NCI-H2196 (cell line): Measurements from ENCODE around the gene SIRT1.
"Not testable (repeated sequence)": the region's sequence is repeated elsewhere in the genome, so short reads cannot be mapped to it uniquely, and the experiment has no call there.

Experiments
- DNase-seq: peaks from one replicate; lab custom pipeline; 2025; ENCODE audit not compliant: unreplicated experiment; lab: John Stamatoyannopoulos, UW

SIRT1 gene

DNA sequence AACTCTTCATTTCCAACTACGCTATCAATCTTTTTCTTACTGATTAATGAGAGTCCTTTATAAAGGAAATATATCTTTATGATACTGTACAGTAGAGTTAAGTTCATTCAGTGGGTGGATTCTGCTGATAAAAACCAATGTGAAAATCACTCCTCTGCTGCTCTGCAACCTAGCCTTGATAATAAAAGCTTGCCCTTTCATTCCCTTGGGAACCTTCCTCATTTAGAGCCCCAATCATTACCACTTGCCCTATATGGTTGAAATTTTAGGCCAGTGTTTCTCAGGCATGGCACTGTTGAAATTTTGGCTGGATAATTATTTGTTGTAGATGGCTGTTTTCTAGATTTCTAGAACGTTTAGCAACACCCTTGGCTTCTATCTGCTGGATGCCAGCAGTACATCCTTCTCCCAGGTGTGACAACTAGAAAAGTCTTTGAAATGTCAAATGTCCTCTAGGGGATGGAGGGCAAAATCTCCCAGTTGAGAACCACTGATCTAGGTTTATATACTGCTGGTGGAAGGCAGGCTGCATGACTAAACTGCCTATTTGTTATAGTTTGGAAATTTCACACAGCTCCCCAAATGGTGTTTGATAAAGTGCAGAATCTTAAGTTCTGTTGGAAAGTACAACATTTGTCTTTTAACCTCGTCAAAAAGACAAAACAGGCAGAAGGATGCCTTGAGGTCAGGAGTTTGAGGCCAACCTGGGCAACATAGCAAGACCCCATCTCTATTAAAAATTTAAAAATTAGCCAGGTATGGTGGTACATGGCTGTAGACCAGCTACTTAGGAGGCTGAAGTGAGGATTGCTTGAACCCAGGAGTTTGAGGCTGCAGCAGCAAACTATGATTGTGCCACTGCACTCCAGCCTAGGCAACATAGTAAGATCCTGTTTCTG is 8.9 kb upstream of the SIRT1 start:
- DNase-seq = no peak

DNA sequence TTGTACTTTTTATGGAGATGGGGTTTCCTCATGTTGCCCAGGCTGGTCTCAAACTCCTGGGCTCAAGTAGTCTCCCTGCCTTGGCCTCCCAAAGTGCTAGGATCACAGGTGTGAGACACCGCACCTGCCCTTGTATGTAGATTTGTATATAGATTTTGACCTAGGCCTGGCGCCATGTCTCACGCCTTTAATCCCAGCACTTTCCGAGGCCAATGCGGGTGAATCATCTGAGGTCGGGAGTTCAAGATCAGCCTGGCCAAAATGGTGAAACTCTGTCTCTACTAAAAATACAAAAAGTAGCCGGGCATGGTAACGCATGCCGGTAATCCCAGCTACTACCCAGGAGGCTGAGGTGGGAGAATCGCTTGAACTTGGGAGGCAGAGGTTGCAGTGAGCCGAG is 7.0 kb upstream of the SIRT1 start:
- not testable (repeated sequence) for DNase-seq

DNA sequence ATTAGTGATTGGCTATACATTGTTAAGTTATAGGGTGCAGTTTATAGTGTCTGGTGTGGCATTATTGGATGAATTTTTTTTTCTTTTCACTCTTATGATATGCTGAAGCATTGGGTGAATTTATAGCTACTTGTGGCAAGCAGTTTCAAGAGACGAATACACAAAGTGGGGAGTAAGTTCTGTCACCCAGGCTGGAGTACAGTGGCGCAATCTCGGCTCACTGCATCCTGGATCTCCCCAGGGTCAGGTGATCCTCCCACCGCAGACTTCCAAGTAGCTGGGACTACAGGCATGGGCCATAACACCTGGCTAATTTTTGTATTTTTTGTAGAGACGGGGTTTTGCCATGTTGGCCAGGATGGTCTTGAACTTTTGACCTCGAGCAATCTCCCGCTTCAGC is 6.3 kb upstream of the SIRT1 start:
- no peak for DNase-seq

GRCh38 chr10:67883710-67884312 is 645 bp upstream of the SIRT1 start:
- DNase-seq = no peak

- peak; percentile 38 for DNase-seq
Observed at GRCh38 chr10:67884842-67885670, 600 bp downstream of the SIRT1 start.

GRCh38 chr10:67893637-67894036 is 9.2 kb downstream of the SIRT1 start:
- no peak for DNase-seq

DNA sequence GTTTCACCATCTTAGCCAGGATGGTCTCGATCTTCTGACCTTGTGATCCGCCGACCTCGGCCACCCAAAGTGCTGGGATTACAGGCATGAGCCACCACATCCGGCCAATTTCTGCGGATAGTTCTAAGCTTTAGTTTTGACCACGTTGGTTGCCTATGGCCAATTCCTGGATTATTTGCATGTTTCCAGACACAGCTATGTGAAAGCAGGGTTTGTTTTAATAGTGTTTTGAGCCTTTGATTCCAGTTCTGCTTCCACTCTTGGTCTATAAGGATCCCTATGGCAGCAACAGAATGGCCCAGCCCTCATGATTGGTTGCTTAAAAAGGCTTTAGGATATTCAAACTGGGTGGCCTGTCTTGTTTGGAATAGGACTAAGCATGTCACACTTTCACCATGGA is 19.1 kb downstream of the SIRT1 start:
- no peak for DNase-seq

GRCh38 chr10:67912331-67912946 is 28.0 kb downstream of the SIRT1 start:
- no peak for DNase-seq

- DNase-seq = no peak
Observed at GRCh38 chr10:67914777-67915340, 30.4 kb downstream of the SIRT1 start.

GRCh38 chr10:67917169-67917568 is 32.7 kb downstream of the SIRT1 start:
- DNase-seq = no peak

DNA sequence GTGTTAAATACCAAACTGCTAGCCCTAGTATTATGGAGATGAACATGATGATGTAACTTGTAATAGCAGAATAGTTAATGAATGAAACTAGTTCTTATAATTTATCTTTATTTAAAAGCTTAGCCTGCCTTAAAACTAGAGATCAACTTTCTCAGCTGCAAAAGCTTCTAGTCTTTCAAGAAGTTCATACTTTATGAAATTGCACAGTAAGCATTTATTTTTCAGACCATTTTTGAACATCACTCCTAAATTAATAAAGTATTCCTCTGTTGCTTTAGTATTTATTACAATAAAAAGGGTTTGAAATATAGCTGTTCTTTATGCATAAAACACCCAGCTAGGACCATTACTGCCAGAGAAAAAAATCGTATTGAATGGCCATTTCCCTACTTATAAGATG is 33.2 kb downstream of the SIRT1 start:
- no peak for DNase-seq

DNA sequence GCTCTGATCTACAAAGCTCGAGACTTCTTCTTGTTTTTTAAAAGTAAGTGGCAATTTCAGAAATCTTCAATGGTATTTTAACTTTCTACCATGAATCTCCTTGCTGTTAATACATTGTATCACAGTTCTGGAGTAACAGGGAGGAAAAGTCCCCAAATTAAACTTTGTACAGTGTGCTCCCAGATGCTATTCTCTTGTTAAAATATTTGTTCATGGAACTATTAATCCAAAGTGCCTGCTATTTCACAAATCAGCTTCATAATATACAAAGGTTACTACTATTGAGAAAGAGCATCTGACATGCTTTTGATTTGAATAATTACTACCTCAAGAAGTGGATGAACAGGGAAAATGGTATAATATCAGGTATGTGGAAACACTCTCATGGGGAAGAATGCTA is 36.6 kb downstream of the SIRT1 start:
- no peak for DNase-seq

- DNase-seq = no peak
Observed at GRCh38 chr10:67923551-67923950, 39.1 kb downstream of the SIRT1 start.

GRCh38 chr10:67924136-67924535 is 39.7 kb downstream of the SIRT1 start:
- DNase-seq = no peak

GRCh38 chr10:67925449-67926005 is 41.1 kb downstream of the SIRT1 start:
- no peak for DNase-seq

- DNase-seq = no peak
Observed at GRCh38 chr10:67926951-67927350, 42.5 kb downstream of the SIRT1 start.

- DNase-seq = no peak
Observed at GRCh38 chr10:67933199-67933598, 48.7 kb downstream of the SIRT1 start.

DNA sequence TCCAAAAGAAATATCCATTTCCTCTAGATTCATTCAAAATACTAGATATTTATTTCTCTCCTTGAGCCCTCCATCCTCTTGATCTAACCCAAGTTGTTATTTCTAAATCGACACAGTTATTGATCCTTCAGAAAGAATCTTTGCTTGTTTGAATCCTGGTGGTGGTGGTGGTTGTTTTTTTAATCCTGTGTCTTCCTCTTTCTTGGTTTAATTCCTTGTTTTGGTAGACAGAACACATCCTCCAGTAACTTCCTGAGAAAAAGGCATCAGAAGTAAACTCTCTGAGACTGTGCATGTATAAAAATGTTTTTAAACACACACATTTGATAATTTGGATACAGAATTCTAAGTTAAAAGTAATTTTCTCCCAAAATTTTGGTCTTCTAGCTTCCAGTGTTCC is 49.9 kb downstream of the SIRT1 start:
- DNase-seq = no peak

- no peak for DNase-seq
Observed at GRCh38 chr10:67935223-67935622, 50.8 kb downstream of the SIRT1 start.

DNA sequence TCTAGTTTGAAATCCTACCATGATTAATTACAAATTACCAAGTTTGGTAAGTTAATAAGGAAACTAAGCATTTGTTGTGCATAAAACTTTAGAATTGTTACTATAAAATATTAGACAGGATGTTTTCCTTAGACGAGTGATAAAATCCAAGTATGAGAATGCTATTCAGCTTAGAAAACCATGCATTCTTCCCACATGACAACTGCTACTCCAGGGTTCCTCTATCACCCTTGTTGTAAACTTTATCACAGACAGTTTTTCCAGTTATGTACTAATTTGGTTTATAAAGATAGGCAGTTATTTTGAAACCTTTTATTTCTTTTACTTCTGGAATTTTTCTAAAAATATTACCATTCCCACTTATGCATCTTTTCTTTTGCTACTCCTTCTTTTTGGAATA is 52.0 kb downstream of the SIRT1 start:
- no peak for DNase-seq

GRCh38 chr10:67943917-67944316 is 59.5 kb downstream of the SIRT1 start:
- no peak for DNase-seq
